ENCODE results near the gene TMEM52. TPM values are rescaled to one million over a fixed set of nuclear protein-coding genes. Genes with fewer than 3 reads are reported as not detected.

The TMEM52 gene
- total and polyA plus RNA-seq, 9 of the 15 experiments (the other 6 are each of a cell fraction or from before 2014, with no cell fraction given): 0.37 to 22.5 (median 6.8) TPM

- TF ChIP-seq GABPB1 (CRISPR knock-in tag; IDR thresholded peaks at IDR 0.05): peak; percentile 65; the same call in 1 of the 2 replicates
- TF ChIP-seq MYNN (IDR thresholded peaks at IDR 0.05): 0 out of 2 replicates have a peak, but pooled peaks have one; percentile 12
- no peak for TF ChIP-seq MYNN (CRISPR knock-in tag; IDR thresholded peaks at IDR 0.05)
- peak in 1 of 2 experiments; percentile 31; a peak in 1 of 4 replicates for TF ChIP-seq RCOR1 (IDR thresholded peaks at IDR 0.05; ENCODE audit: borderline replicate concordance in 1 of 2, low read depth in 2 of 2, low read length in 2 of 2)
- TF ChIP-seq MTA3 (IDR thresholded peaks at IDR 0.05; ENCODE audit: borderline replicate concordance): 0 out of 2 replicates have a peak, but pooled peaks have one; percentile 44
- peak; percentile 89; the same call in 1 of the 2 replicates for TF ChIP-seq EHMT2 (IDR thresholded peaks at IDR 0.05)
- TF ChIP-seq, protein P1, sequence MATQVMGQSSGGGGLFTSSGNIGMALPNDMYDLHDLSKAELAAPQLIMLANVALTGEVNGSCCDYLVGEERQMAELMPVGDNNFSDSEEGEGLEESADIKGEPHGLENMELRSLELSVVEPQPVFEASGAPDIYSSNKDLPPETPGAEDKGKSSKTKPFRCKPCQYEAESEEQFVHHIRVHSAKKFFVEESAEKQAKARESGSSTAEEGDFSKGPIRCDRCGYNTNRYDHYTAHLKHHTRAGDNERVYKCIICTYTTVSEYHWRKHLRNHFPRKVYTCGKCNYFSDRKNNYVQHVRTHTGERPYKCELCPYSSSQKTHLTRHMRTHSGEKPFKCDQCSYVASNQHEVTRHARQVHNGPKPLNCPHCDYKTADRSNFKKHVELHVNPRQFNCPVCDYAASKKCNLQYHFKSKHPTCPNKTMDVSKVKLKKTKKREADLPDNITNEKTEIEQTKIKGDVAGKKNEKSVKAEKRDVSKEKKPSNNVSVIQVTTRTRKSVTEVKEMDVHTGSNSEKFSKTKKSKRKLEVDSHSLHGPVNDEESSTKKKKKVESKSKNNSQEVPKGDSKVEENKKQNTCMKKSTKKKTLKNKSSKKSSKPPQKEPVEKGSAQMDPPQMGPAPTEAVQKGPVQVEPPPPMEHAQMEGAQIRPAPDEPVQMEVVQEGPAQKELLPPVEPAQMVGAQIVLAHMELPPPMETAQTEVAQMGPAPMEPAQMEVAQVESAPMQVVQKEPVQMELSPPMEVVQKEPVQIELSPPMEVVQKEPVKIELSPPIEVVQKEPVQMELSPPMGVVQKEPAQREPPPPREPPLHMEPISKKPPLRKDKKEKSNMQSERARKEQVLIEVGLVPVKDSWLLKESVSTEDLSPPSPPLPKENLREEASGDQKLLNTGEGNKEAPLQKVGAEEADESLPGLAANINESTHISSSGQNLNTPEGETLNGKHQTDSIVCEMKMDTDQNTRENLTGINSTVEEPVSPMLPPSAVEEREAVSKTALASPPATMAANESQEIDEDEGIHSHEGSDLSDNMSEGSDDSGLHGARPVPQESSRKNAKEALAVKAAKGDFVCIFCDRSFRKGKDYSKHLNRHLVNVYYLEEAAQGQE (IDR thresholded peaks at IDR 0.05; ENCODE audit: borderline replicate concordance): peak; percentile 95
- TF ChIP-seq, protein P1 (CRISPR knock-in tag; IDR thresholded peaks at IDR 0.05; ENCODE audit: low read depth): peak; percentile 92
- TF ChIP-seq SAFB (IDR thresholded peaks at IDR 0.05; ENCODE audit: borderline replicate concordance, low read depth, low read length): peak; percentile 90
- TF ChIP-seq ZNF263 (CRISPR knock-in tag; IDR thresholded peaks at IDR 0.05; ENCODE audit: borderline replicate concordance): peak; percentile 44; the same call in 1 of the 2 replicates
- TF ChIP-seq ZNF134 (CRISPR knock-in tag; conservative IDR thresholded peaks at IDR 0.05): no peak
- TF ChIP-seq ZNF398 (CRISPR knock-in tag; IDR thresholded peaks at IDR 0.05): no peak
- peak; percentile 40; the same call in 1 of the 2 replicates for TF ChIP-seq CTBP1 (IDR thresholded peaks at IDR 0.05; ENCODE audit: borderline replicate concordance)
- TF ChIP-seq CREB1 (IDR thresholded peaks at IDR 0.05): no peak
- peak; percentile 62; the same call in 1 of the 2 replicates for TF ChIP-seq CREB1 (CRISPR knock-in tag; IDR thresholded peaks at IDR 0.05)
- TF ChIP-seq CBX5 (IDR thresholded peaks at IDR 0.05; ENCODE audit: borderline replicate concordance, low read depth): peak; percentile 14; the same call in 1 of the 2 replicates
- no peak for TF ChIP-seq SMAD2 (IDR thresholded peaks at IDR 0.05; ENCODE audit: low read depth, low read length)
- TF ChIP-seq, protein P2, sequence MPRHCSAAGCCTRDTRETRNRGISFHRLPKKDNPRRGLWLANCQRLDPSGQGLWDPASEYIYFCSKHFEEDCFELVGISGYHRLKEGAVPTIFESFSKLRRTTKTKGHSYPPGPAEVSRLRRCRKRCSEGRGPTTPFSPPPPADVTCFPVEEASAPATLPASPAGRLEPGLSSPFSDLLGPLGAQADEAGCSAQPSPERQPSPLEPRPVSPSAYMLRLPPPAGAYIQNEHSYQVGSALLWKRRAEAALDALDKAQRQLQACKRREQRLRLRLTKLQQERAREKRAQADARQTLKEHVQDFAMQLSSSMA (CRISPR knock-in tag; IDR thresholded peaks at IDR 0.05): no peak
Observed at GRCh38 chr1:1943834-1944570, 24.9 kb upstream of the TMEM52 start (continued).

Data from K562 (cell line).